GM18870 (cell line): Measurements from ENCODE around the gene PISD.
A peak's percentile ranks its signal among the peaks of the same experiment; 100 is the strongest.
"Not testable (repeated sequence)": the region's sequence is repeated elsewhere in the genome, so short reads cannot be mapped to it uniquely, and the experiment has no call there.

Experiments
- ATAC-seq: cut with Tn5 transposase; IDR thresholded peaks from one replicate; pipeline ENCODE4 v1.9.1; 2021; ENCODE audit warnings: moderate library complexity; ENCODE audit not compliant: unreplicated experiment

The PISD gene

GRCh38 chr22:31661851-31662667 is at the start of gene PISD:
Gene PISD, minus strand, starts transcription at chr22:31662215. Its CDS starts 7 bp downstream, at chr22:31662208.
- peak; percentile 61 for ATAC-seq

GRCh38 chr22:31711226-31711625 is 49.2 kb upstream of the PISD start:
- ATAC-seq: not testable (repeated sequence)

- ATAC-seq: no peak
Measured at GRCh38 chr22:31707519-31707918, 45.5 kb upstream of the PISD start.

GRCh38 chr22:31695423-31695822 is 33.4 kb upstream of the PISD start:
- ATAC-seq: no peak

GRCh38 chr22:31694046-31694445 is 32.0 kb upstream of the PISD start:
- not testable (repeated sequence) for ATAC-seq

- no peak for ATAC-seq
Measured at GRCh38 chr22:31692186-31692886, 30.3 kb upstream of the PISD start.

- no peak for ATAC-seq
Measured at GRCh38 chr22:31691408-31691807, 29.4 kb upstream of the PISD start.

- no peak for ATAC-seq
Measured at GRCh38 chr22:31683181-31684105, 21.4 kb upstream of the PISD start.

GRCh38 chr22:31682751-31683150 is 20.7 kb upstream of the PISD start:
- no peak for ATAC-seq

GRCh38 chr22:31681349-31682345 is 19.6 kb upstream of the PISD start:
- ATAC-seq: no peak

- ATAC-seq: no peak
Measured at GRCh38 chr22:31680861-31681341, 18.9 kb upstream of the PISD start.

GRCh38 chr22:31678748-31679147 is 16.7 kb upstream of the PISD start:
- no peak for ATAC-seq

- ATAC-seq: no peak
Measured at GRCh38 chr22:31676700-31677099, 14.7 kb upstream of the PISD start.

GRCh38 chr22:31674219-31674618 is 12.2 kb upstream of the PISD start:
- ATAC-seq: not testable (repeated sequence)

- ATAC-seq: not testable (repeated sequence)
Measured at GRCh38 chr22:31668849-31669248, 6.8 kb upstream of the PISD start.

- ATAC-seq: no peak
Measured at GRCh38 chr22:31662668-31663037, 638 bp upstream of the PISD start.

- ATAC-seq: not testable (repeated sequence)
Measured at GRCh38 chr22:31660860-31661341, 1.1 kb downstream of the PISD start.

GRCh38 chr22:31659246-31659645 is 2.8 kb downstream of the PISD start:
- ATAC-seq: no peak

- no peak for ATAC-seq
Measured at GRCh38 chr22:31654408-31654807, 7.6 kb downstream of the PISD start.

- ATAC-seq: no peak
Measured at GRCh38 chr22:31653944-31654343, 8.1 kb downstream of the PISD start.
